ENCODE data around the gene GLCE.
"Not testable (repeated sequence)": the region's sequence is repeated elsewhere in the genome, so short reads cannot be mapped to it uniquely, and the experiment has no call there.

The GLCE gene

GRCh38 chr15:69277316-69277715 lies 116.9 kb downstream of the GLCE start:
- no peak for DNase-seq

DNA sequence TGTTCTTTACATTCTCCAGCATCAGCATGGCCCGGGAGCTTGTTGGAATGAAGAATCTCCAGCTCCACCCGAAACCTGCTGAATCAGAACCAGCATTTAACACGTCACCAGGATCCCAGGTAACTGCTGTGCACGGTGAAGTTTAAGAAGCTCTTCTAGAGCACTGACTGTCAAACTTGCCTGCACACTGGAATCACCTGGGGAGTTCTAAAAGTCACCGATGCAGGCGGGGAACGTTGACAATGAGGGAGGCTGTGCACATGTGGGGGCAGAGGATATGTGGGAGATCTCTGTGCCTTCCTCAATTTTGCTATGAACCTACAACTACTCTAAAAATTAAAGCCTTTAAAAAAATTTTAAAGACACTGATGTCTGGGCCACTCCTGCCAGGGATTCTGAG lies 119.2 kb downstream of the GLCE start:
- DNase-seq: no peak

- DNase-seq: no peak
These were observed 120.3 kb downstream of the GLCE start for GRCh38 chr15:69280783-69281182.

- DNase-seq: no peak
These were observed 121.8 kb downstream of the GLCE start for GRCh38 chr15:69282104-69282743.

GRCh38 chr15:69285834-69286233 lies 125.4 kb downstream of the GLCE start:
- DNase-seq: no peak

DNA sequence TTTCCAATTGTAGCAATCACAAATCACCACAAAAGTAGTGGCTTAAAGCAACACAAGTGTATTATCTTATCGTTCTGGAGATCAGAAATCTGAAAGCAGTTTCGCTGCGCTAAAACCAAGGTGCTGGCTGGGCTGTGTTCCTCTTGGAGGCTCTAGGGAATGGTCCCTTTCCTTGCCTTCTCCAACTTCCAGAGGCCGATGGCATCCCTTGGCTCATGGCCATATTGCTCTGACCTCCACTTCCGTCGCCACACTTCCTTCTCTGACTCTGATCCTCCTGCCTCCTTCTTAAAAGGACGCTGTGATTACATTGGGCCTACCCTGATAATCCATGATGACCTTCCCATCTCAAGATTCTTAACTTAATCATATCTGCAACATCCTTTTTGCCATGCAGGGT lies 127.6 kb downstream of the GLCE start:
- no peak for DNase-seq

GRCh38 chr15:69288531-69289341 lies 128.3 kb downstream of the GLCE start:
- DNase-seq: no peak

DNA sequence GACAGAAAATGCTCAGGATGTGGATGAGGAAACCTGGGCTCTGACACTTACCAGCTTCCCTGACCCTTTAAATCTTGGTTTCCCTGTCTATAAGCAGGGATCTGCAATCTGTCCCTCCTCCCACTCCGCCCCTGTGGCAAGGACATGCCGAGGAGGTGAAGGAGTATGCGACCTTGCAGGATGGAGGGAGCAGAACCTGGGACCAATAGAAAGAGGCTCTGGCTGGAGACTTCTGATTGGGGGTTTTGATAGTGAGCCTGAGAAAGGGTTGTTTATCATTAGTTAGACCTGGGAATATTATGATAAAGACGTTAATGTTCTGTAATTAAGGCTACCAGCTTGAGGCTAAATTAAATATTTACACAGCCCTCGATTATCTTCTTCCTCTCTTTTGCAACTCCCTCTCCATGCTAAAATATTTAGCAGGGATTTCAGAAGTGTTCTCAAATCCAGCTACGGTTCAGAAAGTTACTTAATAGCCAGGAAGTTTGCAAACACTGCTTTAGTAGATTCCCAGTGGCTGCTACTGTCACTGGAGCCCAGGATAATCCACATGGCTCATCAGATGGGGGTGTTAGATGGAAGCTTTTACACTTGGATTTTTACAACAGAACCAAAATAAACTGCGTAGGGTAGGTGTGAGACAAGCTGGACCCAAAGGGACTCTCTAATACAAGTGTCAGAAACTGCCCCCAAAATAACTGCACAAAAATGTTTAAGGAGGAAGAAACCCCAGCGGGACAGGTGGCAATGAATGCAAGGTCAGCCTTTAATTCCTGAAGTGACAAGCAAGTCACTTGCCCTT lies 129.1 kb downstream of the GLCE start:
- no peak for DNase-seq

DNA sequence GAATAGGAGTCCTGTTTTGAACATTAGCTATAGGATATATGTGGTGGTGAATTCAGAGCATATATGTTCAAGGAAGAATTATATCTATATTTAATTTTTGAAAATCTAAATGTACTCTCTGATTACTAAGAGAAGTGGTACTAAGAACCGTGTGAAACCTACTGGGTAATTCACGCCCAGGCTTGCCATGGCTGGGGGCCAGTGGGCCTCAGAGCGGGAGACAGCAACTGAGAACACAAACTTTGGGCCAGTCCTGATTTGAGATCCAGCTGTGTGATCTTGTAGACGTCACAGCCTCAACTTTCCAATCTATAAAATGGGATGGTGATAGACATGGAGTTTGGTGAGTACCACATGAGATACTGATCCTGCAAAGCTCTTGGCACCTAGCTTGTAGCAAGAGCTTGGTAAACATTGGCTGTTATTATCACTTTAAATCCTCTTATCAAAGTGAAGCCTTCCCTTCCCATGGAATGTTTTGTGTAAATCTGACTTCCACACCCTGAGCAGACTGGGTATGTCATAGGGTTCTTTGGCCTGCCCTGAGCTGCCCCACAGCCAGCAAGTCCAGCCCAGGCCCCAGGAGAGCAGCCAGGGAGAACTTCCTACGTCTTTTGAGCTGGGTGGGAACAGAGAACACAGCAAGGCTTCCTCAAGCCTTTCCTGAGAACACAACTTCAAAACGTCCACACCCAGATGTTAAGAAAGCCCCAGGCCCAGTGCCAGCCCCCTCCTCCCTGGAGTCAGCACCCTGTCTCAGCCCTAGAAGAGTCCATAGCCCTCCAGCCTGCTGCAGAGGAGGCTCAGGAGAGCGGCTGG lies 130.1 kb downstream of the GLCE start:
- no peak for DNase-seq

GRCh38 chr15:69291651-69292050 lies 131.2 kb downstream of the GLCE start:
- DNase-seq: not testable (repeated sequence)

- DNase-seq: no peak
These were observed 132.5 kb downstream of the GLCE start for GRCh38 chr15:69292826-69293420.

- DNase-seq: no peak
These were observed 133.5 kb downstream of the GLCE start for GRCh38 chr15:69293741-69294615.

GRCh38 chr15:69296606-69297005 lies 136.2 kb downstream of the GLCE start:
- DNase-seq: no peak

- DNase-seq: no peak
These were observed 137.4 kb downstream of the GLCE start for GRCh38 chr15:69297642-69298353.

GRCh38 chr15:69298354-69298696 lies 137.9 kb downstream of the GLCE start:
- no peak for DNase-seq

GRCh38 chr15:69298697-69299441 lies 138.4 kb downstream of the GLCE start, which contains the start of gene PAQR5:
Gene PAQR5, plus strand, starts transcription at chr15:69298912. Its CDS starts 61,169 bp downstream, at chr15:69360081.
- no peak for DNase-seq

DNA sequence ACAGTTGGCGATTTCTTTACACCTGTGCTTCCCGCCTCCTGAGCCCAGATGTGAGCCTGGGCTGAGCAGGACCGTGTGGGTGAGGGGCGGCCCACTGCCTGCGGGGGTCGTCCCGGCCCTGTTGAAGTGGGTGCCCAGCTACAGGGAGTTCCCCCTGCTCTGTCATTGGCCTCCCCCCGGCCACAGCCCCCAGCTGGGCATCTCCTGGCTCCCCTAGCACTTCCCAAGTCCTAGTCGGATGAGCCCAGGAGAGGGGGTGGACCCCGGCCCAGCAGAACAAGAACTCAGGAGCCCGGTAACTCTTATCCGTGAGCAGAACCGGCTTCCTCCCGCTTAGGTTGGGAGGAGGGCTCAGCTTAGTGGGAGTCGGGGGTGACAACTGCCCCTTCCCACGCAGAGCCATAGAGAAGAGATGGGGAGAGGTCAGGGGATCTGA lies 139.0 kb downstream of the GLCE start:
- no peak for DNase-seq

GRCh38 chr15:69299943-69300588 lies 139.6 kb downstream of the GLCE start:
- DNase-seq: no peak

DNA sequence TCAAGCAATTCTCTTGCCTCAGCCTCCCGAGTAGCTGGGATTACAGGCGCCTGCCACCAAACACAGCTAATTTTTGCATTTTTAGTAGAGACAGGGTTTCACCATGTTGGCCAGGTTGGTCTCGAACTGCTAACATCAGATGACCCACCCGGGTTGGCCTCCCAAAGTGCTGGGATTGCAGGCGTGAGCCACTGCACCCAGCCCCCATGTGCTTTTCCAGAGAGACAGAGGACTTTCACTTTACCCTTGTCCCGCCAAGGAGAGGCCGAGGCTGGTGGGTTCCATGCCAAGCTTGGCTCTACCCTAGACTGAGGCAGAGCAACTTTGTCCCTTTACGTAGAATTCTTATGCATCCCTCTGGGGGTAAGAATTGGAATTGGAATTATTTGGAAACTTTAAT lies 140.7 kb downstream of the GLCE start:
- not testable (repeated sequence) for DNase-seq
